Inflammatory macrophage (primary cell): ENCODE results near the gene ADRA2A.

Experiments
- DNase-seq, 2 donors: peaks; one replicate each; pipeline ENCODE4 v3.0.0-alpha.2; 2020 to 2022
- total RNA-seq, 18 experiments: gene quantifications; one replicate each; lab custom pipeline; 2026; ENCODE audit warnings: mixed read lengths in 6 of 18, inconsistent platforms in 2 of 18; lab: John Stamatoyannopoulos, UW

The ADRA2A gene
- 0 to 0.08 (median 0) reads per million in 18 experiments for total RNA-seq

- peak in 1 of 2 donors; percentile 14 for DNase-seq
Observed at GRCh38 chr10:111076682-111077478, at the start of gene ADRA2A. Gene ADRA2A (plus strand): TSS chr10:111077029. CDS start chr10:111077997, 968 bp downstream.

GRCh38 chr10:111030042-111030750, 46.6 kb upstream of the ADRA2A start:
- no peak for DNase-seq

GRCh38 chr10:111034598-111035310, 42.1 kb upstream of the ADRA2A start:
- DNase-seq, result no peak

- DNase-seq, result no peak
Observed at GRCh38 chr10:111035542-111035941, 41.3 kb upstream of the ADRA2A start.

GRCh38 chr10:111037858-111038257, 39.0 kb upstream of the ADRA2A start:
- DNase-seq, result no peak

- no peak for DNase-seq
Observed at GRCh38 chr10:111039522-111039921, 37.3 kb upstream of the ADRA2A start.

GRCh38 chr10:111057006-111057405, 19.8 kb upstream of the ADRA2A start:
- no peak for DNase-seq

GRCh38 chr10:111063471-111063870, 13.4 kb upstream of the ADRA2A start:
- no peak for DNase-seq

GRCh38 chr10:111072232-111072631, 4.6 kb upstream of the ADRA2A start:
- DNase-seq, result no peak

GRCh38 chr10:111075577-111076185, 1.1 kb upstream of the ADRA2A start:
- no peak for DNase-seq

GRCh38 chr10:111076191-111076681, 593 bp upstream of the ADRA2A start:
- peak in 1 of 2 donors; percentile 47 for DNase-seq

GRCh38 chr10:111077479-111077784, 603 bp downstream of the ADRA2A start:
- DNase-seq, result no peak

- DNase-seq, result no peak
Observed at GRCh38 chr10:111077785-111078504, 1.1 kb downstream of the ADRA2A start.

GRCh38 chr10:111078505-111079185, 1.8 kb downstream of the ADRA2A start:
- no peak for DNase-seq

- no peak for DNase-seq
Observed at GRCh38 chr10:111079241-111079760, 2.5 kb downstream of the ADRA2A start.

- DNase-seq, result no peak
Observed at GRCh38 chr10:111079781-111080180, 3.0 kb downstream of the ADRA2A start.

- no peak for DNase-seq
Observed at GRCh38 chr10:111080224-111080623, 3.4 kb downstream of the ADRA2A start.

- no peak for DNase-seq
Observed at GRCh38 chr10:111081595-111081994, 4.8 kb downstream of the ADRA2A start.

- DNase-seq, result no peak
Observed at GRCh38 chr10:111082102-111082975, 5.5 kb downstream of the ADRA2A start.
